ENCODE data around the gene TCN1. TPM values are rescaled to one million over a fixed set of nuclear protein-coding genes. Genes with fewer than 3 reads are reported as not detected.
A peak's percentile ranks its signal among the peaks of the same experiment; 100 is the strongest.

Gene TCN1
- total and polyA plus RNA-seq, 9 of the 15 experiments (the other 6 are each of a cell fraction or from before 2014, with no cell fraction given), result 0.63 to 25.9 (median 8.0) TPM

GRCh38 chr11:59810189-59810910 lies 55.9 kb downstream of the TCN1 start, which contains the start of gene MRPL16 (continued):
- TF ChIP-seq GTF3C2 (IDR thresholded peaks at IDR 0.05; ENCODE audit: borderline replicate concordance, extremely low read depth, insufficient read length) (no peak), THAP7 (CRISPR knock-in tag; IDR thresholded peaks at IDR 0.05) (0 out of 2 replicates have a peak, but pooled peaks have one; percentile 33), TAF1 (IDR thresholded peaks at IDR 0.05; ENCODE audit: control insufficient read depth, extremely low read depth, insufficient read depth, low read length, severe bottlenecking) (peak; percentile 98), HMGN3 (IDR thresholded peaks at IDR 0.05; ENCODE audit: borderline replicate concordance, extremely low read depth, insufficient read length, low read depth, low read length) (peak; percentile 95), HBP1 (CRISPR knock-in tag; IDR thresholded peaks at IDR 0.05) (0 out of 2 replicates have a peak, but pooled peaks have one; percentile 14), E2F1 (CRISPR knock-in tag; IDR thresholded peaks at IDR 0.05) (peak; percentile 65; the same call in 1 of the 2 replicates), ZNF431 (CRISPR knock-in tag; IDR thresholded peaks at IDR 0.05) (peak; percentile 79), POLR2AphosphoS5 (IDR thresholded peaks at IDR 0.05; ENCODE audit: control insufficient read depth, insufficient read depth, low read depth, low read length) (peak; percentile 84; the same call in 1 of the 2 replicates), POLR2A (conservative IDR thresholded peaks at IDR 0.05) (peak; percentile 92), MEF2A (IDR thresholded peaks at IDR 0.05; ENCODE audit: control insufficient read depth, low read depth, low read length) (0 out of 2 replicates have a peak, but pooled peaks have one; percentile 30), NFE2 (IDR thresholded peaks at IDR 0.05; ENCODE audit: low read depth) (no peak), SAP30 (IDR thresholded peaks at IDR 0.05; ENCODE audit: borderline replicate concordance, insufficient read depth, low read depth, low read length, poor library complexity, severe bottlenecking) (peak; percentile 70), ATF3 (IDR thresholded peaks at IDR 0.05) (no peak), ATF3 (CRISPR knock-in tag; conservative IDR thresholded peaks at IDR 0.05) (peak; percentile 73; the same call in 1 of the 2 replicates), NR2C2 (CRISPR knock-in tag; IDR thresholded peaks at IDR 0.05) (no peak), NR2C2 (tag; IDR thresholded peaks at IDR 0.05) (peak; percentile 92), MAZ (CRISPR knock-in tag; conservative IDR thresholded peaks at IDR 0.05 in 1 of 2, IDR thresholded peaks at IDR 0.05 in 1 of 2) (peak; percentile 78 to 96; a peak in 3 of 4 replicates)

All from K562 (cell line).